ENCODE results near the gene DBNL. TPM values are rescaled to one million over a fixed set of nuclear protein-coding genes. Genes with fewer than 3 reads are reported as not detected.

Gene DBNL
- total RNA-seq, 1 donor from 2014 or later, result 47.5 TPM

GRCh38 chr7:44073664-44074348 is 29.3 kb downstream of the DBNL start:
- no peak for DNase-seq (ENCODE audit: low spot score)

DNA sequence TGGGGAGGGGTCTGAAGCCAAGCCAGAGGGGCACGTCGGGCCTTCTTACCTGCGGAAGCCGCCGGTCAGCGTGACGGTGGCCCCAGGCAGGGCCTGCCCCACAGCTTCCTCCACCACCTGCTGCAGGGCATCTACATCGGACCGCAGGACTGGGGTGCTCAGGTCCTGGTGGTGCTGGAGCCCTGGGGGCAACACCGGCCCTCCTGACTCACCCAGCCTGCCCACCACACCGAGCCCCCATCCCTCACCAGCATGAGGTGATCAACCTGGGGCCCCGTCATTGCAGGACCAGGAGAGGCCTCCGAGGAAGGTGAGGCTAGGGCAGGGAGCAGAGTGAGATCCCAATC is 29.8 kb downstream of the DBNL start:
- H3K4me1 Mint-ChIP-seq (ENCODE audit: unreplicated experiment), result no peaks in the 10 kb centered on the region
- DNase-seq (ENCODE audit: low spot score), result no peak
- TF ChIP-seq, protein P1, sequence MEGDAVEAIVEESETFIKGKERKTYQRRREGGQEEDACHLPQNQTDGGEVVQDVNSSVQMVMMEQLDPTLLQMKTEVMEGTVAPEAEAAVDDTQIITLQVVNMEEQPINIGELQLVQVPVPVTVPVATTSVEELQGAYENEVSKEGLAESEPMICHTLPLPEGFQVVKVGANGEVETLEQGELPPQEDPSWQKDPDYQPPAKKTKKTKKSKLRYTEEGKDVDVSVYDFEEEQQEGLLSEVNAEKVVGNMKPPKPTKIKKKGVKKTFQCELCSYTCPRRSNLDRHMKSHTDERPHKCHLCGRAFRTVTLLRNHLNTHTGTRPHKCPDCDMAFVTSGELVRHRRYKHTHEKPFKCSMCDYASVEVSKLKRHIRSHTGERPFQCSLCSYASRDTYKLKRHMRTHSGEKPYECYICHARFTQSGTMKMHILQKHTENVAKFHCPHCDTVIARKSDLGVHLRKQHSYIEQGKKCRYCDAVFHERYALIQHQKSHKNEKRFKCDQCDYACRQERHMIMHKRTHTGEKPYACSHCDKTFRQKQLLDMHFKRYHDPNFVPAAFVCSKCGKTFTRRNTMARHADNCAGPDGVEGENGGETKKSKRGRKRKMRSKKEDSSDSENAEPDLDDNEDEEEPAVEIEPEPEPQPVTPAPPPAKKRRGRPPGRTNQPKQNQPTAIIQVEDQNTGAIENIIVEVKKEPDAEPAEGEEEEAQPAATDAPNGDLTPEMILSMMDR (IDR thresholded peaks at IDR 0.05; ENCODE audit: unreplicated experiment), result no peak
- H3K4me3 Mint-ChIP-seq (ENCODE audit: unreplicated experiment), result no peak overlapping the region
- no peaks in the 10 kb centered on the region for H3K9me3 Mint-ChIP-seq (ENCODE audit: unreplicated experiment)
- H3K36me3 Mint-ChIP-seq (ENCODE audit: low read depth, unreplicated experiment), result peaks cover 21% of the 10 kb centered on the region
- H3K27me3 Mint-ChIP-seq (ENCODE audit: unreplicated experiment), result peaks cover 9% of the 10 kb centered on the region
- no peak overlapping the region for H3K27ac Mint-ChIP-seq (ENCODE audit: unreplicated experiment)

More at GRCh38 chr7:44073664-44074348, 29.3 kb downstream of the DBNL start:
- no peaks in the 10 kb centered on the region for H3K4me1 Mint-ChIP-seq (ENCODE audit: unreplicated experiment)
- peaks cover 16% of the 10 kb centered on the region for H3K36me3 Mint-ChIP-seq (ENCODE audit: low read depth, unreplicated experiment)
- peaks cover 9% of the 10 kb centered on the region for H3K27me3 Mint-ChIP-seq (ENCODE audit: unreplicated experiment)
- TF ChIP-seq, protein P1 (IDR thresholded peaks at IDR 0.05; ENCODE audit: unreplicated experiment), result no peak
- H3K27ac Mint-ChIP-seq (ENCODE audit: unreplicated experiment), result no peak overlapping the region
- H3K9me3 Mint-ChIP-seq (ENCODE audit: unreplicated experiment), result no peaks in the 10 kb centered on the region
- no peak overlapping the region for H3K4me3 Mint-ChIP-seq (ENCODE audit: unreplicated experiment)

- H3K4me1 Mint-ChIP-seq (ENCODE audit: unreplicated experiment), result no peaks in the 10 kb centered on the region
- TF ChIP-seq, protein P1 (IDR thresholded peaks at IDR 0.05; ENCODE audit: unreplicated experiment), result no peak
- no peaks in the 10 kb centered on the region for H3K9me3 Mint-ChIP-seq (ENCODE audit: unreplicated experiment)
- no peak overlapping the region for H3K27ac Mint-ChIP-seq (ENCODE audit: unreplicated experiment)
- H3K36me3 Mint-ChIP-seq (ENCODE audit: low read depth, unreplicated experiment), result peaks cover 21% of the 10 kb centered on the region
- H3K27me3 Mint-ChIP-seq (ENCODE audit: unreplicated experiment), result peaks cover 9% of the 10 kb centered on the region
- no peak for DNase-seq (ENCODE audit: low spot score)
- no peak overlapping the region for H3K4me3 Mint-ChIP-seq (ENCODE audit: unreplicated experiment)
Measured at GRCh38 chr7:44075296-44076075, 31.0 kb downstream of the DBNL start.

- H3K27ac Mint-ChIP-seq (ENCODE audit: unreplicated experiment), result no peak overlapping the region
- no peak for DNase-seq (ENCODE audit: low spot score)
- H3K9me3 Mint-ChIP-seq (ENCODE audit: unreplicated experiment), result no peaks in the 10 kb centered on the region
- peaks cover 3% of the 10 kb centered on the region for H3K4me1 Mint-ChIP-seq (ENCODE audit: unreplicated experiment)
- TF ChIP-seq, protein P1 (IDR thresholded peaks at IDR 0.05; ENCODE audit: unreplicated experiment), result no peak
- H3K36me3 Mint-ChIP-seq (ENCODE audit: low read depth, unreplicated experiment), result peaks cover 24% of the 10 kb centered on the region
- peaks cover 10% of the 10 kb centered on the region for H3K27me3 Mint-ChIP-seq (ENCODE audit: unreplicated experiment)
- H3K4me3 Mint-ChIP-seq (ENCODE audit: unreplicated experiment), result no peak overlapping the region
Measured at GRCh38 chr7:44076101-44076895, 31.8 kb downstream of the DBNL start.
